ENCODE results near the gene PSME1.

DNA sequence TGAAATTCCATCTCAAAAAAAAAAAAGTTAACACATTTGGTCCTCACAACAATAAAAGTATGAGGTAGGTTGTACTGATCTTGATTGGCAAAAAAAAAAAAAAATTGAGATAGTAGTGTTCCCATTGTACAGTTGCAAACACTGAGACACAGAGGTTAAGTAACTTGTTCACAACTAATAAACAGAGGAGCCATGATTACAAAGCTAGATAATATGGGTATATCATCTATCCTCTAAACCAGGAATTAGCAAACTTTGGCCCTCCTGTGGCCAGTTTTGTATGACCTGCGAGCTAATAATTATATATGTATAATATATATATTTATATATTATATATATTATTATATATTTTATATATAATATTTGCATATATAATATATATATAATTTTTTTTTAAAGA, 2.3 kb upstream of the PSME1 start:
- no peak for TF ChIP-seq CTCF (conservative IDR thresholded peaks at IDR 0.05)
- TF ChIP-seq ZFX (IDR thresholded peaks at IDR 0.05): no peak

Data from C4-2B (cell line).